C4-2B (cell line): ENCODE measurements around the gene SPHK2.

Experiments
- H3K27ac ChIP-seq: fragments of 450-650 bp; 2 replicates; pipeline ENCODE4 v1.5.1; 2017
- ZFX ChIP-seq: fragments of 450-650 bp; IDR thresholded peaks from 2 replicates; pipeline ENCODE4 v1.6.1; 2017
- TF ChIP-seq, protein P1 (sequence below): fragments of 450-650 bp; conservative IDR thresholded peaks from 2 replicates; pipeline ENCODE4 v1.5.1; 2017; ENCODE audit warnings: mild to moderate bottlenecking

SPHK2 gene

DNA sequence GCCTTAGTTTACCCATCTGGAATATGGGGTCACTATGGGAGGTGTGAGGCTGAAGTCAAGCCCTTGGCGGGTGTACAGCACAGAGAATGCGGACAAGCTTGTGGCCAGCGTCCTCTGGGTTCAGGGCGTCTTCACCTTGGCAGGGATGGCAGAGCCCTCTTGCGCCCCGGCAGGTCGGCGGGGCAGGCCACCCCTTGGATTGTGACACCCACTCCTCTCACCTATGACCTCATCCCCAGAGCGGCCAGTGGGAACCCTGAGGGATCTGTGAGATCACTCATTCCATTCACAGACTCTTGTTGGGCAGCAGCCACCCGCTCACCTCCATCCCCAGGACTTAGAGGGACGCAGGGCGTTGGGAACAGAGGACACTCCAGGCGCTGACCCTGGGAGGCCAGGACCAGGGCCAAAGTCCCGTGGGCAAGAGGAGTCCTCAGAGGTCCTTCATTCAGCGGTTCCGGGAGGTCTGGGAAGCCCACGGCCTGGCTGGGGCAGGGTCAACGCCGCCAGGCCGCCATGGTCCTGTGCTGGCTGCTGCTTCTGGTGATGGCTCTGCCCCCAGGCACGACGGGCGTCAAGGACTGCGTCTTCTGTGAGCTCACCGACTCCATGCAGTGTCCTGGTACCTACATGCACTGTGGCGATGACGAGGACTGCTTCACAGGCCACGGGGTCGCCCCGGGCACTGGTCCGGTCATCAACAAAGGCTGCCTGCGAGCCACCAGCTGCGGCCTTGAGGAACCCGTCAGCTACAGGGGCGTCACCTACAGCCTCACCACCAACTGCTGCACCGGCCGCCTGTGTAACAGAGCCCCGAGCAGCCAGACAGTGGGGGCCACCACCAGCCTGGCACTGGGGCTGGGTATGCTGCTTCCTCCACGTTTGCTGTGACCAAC is 12.6 kb upstream of the SPHK2 start, which contains the start of gene SPACA4:
Gene SPACA4, plus strand, starts transcription at position 280 of the 896 bp plus-strand sequence. Its CDS starts 237 bp downstream, at position 517.
- no peak within 1 kb of the TSS for H3K27ac ChIP-seq
- TF ChIP-seq ZFX = no peak
- TF ChIP-seq, protein P1, sequence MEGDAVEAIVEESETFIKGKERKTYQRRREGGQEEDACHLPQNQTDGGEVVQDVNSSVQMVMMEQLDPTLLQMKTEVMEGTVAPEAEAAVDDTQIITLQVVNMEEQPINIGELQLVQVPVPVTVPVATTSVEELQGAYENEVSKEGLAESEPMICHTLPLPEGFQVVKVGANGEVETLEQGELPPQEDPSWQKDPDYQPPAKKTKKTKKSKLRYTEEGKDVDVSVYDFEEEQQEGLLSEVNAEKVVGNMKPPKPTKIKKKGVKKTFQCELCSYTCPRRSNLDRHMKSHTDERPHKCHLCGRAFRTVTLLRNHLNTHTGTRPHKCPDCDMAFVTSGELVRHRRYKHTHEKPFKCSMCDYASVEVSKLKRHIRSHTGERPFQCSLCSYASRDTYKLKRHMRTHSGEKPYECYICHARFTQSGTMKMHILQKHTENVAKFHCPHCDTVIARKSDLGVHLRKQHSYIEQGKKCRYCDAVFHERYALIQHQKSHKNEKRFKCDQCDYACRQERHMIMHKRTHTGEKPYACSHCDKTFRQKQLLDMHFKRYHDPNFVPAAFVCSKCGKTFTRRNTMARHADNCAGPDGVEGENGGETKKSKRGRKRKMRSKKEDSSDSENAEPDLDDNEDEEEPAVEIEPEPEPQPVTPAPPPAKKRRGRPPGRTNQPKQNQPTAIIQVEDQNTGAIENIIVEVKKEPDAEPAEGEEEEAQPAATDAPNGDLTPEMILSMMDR = no peak

GRCh38 chr19:48607359-48607755 is 11.9 kb upstream of the SPHK2 start:
- TF ChIP-seq, protein P1 = no peak
- TF ChIP-seq ZFX = no peak
- H3K27ac ChIP-seq = no peak overlapping the region

GRCh38 chr19:48608798-48609263 is 10.5 kb upstream of the SPHK2 start:
- no peak overlapping the region for H3K27ac ChIP-seq
- TF ChIP-seq ZFX = no peak
- TF ChIP-seq, protein P1 = peak; percentile 66

DNA sequence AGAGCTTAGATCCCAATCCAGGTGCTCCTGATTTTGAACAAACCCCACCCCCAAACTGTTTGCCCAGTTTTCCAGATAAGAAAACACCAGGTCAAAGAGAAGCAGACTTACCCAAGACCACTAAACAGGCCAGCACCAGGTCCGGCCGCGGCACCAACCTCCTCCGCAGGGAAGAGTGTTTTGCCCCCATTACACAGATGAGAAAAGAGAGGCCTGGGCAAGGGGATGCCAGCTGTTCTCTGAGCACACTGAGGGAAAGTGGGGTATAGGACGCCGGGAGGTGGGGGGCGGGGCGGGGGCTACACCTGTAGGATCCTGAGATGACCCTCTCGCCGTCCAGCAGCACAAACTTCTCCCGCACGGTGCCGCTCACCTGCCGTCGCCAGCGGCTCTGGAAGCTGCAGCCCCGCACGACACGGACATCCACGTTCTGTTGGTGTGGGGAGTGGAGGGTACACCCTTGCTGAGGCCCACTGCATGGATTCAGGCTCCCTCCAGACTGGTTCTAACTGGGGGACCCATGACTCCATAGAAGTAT is 9.7 kb upstream of the SPHK2 start:
- no peak for TF ChIP-seq ZFX
- TF ChIP-seq, protein P1 = no peak
- no peak overlapping the region for H3K27ac ChIP-seq

- TF ChIP-seq ZFX = no peak
- TF ChIP-seq, protein P1 = no peak
- H3K27ac ChIP-seq = no peak overlapping the region
Observed at GRCh38 chr19:48611872-48612271, 7.4 kb upstream of the SPHK2 start.

DNA sequence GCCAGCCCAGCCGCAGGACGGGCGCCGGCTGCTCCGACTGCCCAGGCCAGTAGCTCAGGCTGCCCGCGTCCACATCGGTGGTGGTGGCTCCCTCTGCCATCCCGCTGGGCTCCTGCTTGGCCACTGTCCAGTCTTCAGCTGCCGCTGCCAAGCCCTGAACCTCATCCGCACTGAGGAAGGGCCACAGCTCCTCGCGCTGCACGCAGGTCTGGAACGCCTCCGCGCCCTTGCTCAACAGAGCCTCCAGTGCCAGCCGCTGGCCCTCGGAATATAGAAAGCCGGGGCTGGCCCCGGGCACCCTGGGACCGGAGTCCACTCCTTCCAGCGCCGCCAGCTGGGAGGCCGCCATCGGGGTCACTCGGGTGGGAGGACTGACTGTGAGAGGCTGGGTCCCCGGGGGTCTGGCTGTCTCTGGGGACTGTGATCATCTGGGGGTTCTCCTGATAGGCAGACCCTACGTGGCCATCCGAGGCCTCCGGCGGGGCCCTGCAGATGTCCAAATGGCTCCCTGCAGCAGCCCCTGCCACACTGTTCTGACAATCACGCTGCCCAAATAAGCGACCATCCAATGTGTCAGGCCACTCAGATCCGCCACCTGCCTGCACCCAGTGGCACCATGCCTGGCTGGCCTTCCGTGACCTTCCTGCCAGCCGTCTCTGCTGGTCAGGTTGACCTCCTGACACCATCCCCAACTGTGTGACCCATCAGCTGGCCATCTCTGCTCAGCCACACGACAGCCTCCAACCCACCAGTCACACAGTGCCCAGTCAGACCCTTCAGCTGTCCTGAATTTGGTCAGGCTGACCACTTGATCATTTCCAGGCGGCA is 6.1 kb upstream of the SPHK2 start:
- no peak for TF ChIP-seq ZFX
- TF ChIP-seq, protein P1 = no peak
- peak overlapping the region; percentile 3; the same call in 1 of the 2 replicates for H3K27ac ChIP-seq
